ENCODE results near the gene ITGAD. TPM values are rescaled to one million over a fixed set of nuclear protein-coding genes. Genes with fewer than 3 reads are reported as not detected.

The ITGAD gene
- total and polyA plus RNA-seq, 2 of the 8 experiments (the other 6 are each of a cell fraction or from before 2014, with no cell fraction given), result 0.06 TPM; not detected in 1

- TF ChIP-seq SAP30 (IDR thresholded peaks at IDR 0.05; ENCODE audit: insufficient read depth, insufficient replicate concordance, low read length) (no peak), CREB1 (IDR thresholded peaks at IDR 0.05) (no peak)
These were observed 68.2 kb downstream of the ITGAD start (continued) for GRCh38 chr16:31461201-31461920.

All from H1 (cell line).